OCI-LY3 (cell line): Measurements from ENCODE around the gene ADAP2.

Experiments
- H2AFZ ChIP-seq: fragments of 200-600, 300-600 bp; shearing (Covaris generic); 2 replicates; pipeline ENCODE4 v1.6.0; 2014; ENCODE audit warnings: antibody characterized with exemption, low read depth, low read length
- H3K27ac ChIP-seq: fragments of 200-600, 300-600 bp; sonication (generic); 2 replicates; pipeline ENCODE4 v1.5.1; 2014; ENCODE audit warnings: mild to moderate bottlenecking, low read length, moderate library complexity, mixed read lengths
- H3K27me3 ChIP-seq: fragments of 200-600, 300-600 bp; sonication (generic); 2 replicates; pipeline ENCODE4 v1.6.1; 2014; ENCODE audit warnings: low read depth, low read length, mixed read lengths
- H3K36me3 ChIP-seq: fragments of 200-600, 300-600 bp; sonication (generic); replicated peaks from 2 replicates; pipeline ENCODE3; 2014; ENCODE audit warnings: low read depth, low read length, mixed read lengths
- H3K4me1 ChIP-seq: fragments of 300-600, 200-600 bp; sonication (generic); 2 replicates; pipeline ENCODE4 v1.6.1; 2014; ENCODE audit warnings: low read length, mixed read lengths
- H3K4me2 ChIP-seq: fragments of 200-600, 300-600 bp; sonication (generic); 2 replicates; pipeline ENCODE4 v1.6.1; 2014; ENCODE audit warnings: low read length, mixed read lengths
- H3K4me3 ChIP-seq: fragments of 300-600, 200-600 bp; sonication (generic); 2 replicates; pipeline ENCODE4 v1.5.1; 2014; ENCODE audit warnings: antibody characterized with exemption, mild to moderate bottlenecking, low read length, moderate library complexity
- H3K79me2 ChIP-seq: fragments of 300-600, 200-600 bp; shearing (Covaris generic); 2 replicates; pipeline ENCODE4 v1.6.1; 2014; ENCODE audit warnings: mild to moderate bottlenecking, low read length, mixed read lengths
- H3K9ac ChIP-seq: fragments of 300-600, 200-600 bp; shearing (Covaris generic); 2 replicates; pipeline ENCODE4 v1.6.0; 2014; ENCODE audit warnings: mild to moderate bottlenecking, low read length, moderate library complexity
- H3K9me3 ChIP-seq: fragments of 200-600, 300-600 bp; shearing (Covaris generic); 2 replicates; pipeline ENCODE4 v1.6.1; 2014; ENCODE audit warnings: low read length, mixed read lengths; ENCODE audit not compliant: insufficient read depth
- H4K20me1 ChIP-seq: fragments of 200-600, 300-600 bp; sonication (generic); 2 replicates; pipeline ENCODE4 v1.6.1; 2016; ENCODE audit warnings: low read length, mixed read lengths; ENCODE audit not compliant: insufficient read depth
- EZH2phosphoT487 ChIP-seq: fragments of 200-600 bp; shearing (Covaris generic); IDR thresholded peaks from 2 replicates; pipeline ENCODE4 v1.6.1; 2018; ENCODE audit warnings: antibody characterized with exemption, mixed run types, low read depth
- TF ChIP-seq, protein P1 (sequence below): fragments of 200-600, 300-600 bp; sonication (generic); IDR thresholded peaks from 2 replicates; pipeline ENCODE4 v1.5.1; 2014; ENCODE audit warnings: antibody characterized with exemption, low read length, low read depth

Gene ADAP2

DNA sequence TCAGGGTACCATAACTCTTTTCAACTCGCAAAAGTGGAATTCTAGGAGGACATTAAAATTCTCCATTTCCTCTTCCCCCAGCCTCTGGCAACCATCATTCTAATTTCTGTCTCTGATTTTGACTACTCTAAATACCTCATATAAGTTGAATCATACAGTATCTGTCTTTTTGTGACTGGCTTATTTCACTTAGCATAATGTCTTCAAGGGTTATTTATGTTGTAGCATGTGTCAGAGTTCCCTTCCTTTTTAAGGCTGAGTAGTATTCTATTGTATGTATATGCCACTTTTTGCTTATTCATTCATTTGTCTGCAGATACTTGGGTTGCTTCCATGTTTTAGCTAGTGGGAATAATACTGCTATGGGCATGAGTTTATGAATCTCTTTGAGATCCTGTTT lies 61.1 kb downstream of the ADAP2 start:
- H3K27me3 ChIP-seq = no peaks in the 10 kb centered on the region
- H3K4me1 ChIP-seq = no peaks in the 10 kb centered on the region
- peaks cover 5% of the 10 kb centered on the region for H4K20me1 ChIP-seq
- H3K4me2 ChIP-seq = no peak overlapping the region
- H3K9ac ChIP-seq = no peak overlapping the region
- no peak overlapping the region for H2AFZ ChIP-seq
- peaks cover 17% of the 10 kb centered on the region for H3K36me3 ChIP-seq
- no peak for TF ChIP-seq EZH2phosphoT487
- H3K27ac ChIP-seq = no peak overlapping the region
- H3K9me3 ChIP-seq = no peaks in the 10 kb centered on the region
- peaks cover 3% of the 10 kb centered on the region; the same call in 1 of the 2 replicates for H3K79me2 ChIP-seq
- no peak overlapping the region for H3K4me3 ChIP-seq

DNA sequence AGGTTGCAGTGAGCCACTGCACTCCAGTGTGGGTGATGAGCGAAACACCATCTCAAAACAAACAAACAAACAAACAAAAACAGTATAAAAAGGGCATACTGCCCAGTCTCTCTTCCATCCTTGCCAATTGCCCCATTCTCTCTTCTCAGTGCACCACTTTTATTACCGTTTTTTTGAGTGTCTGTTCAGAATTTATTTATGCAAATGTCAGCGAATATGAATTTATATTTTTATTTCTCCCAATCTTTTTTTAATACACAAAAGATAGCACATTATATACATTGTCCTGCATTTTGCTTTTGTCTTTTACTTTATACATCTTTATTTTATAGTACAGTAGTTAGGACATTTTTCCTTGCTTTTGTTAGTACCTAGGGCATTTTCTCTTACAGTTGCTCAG lies 68.7 kb downstream of the ADAP2 start:
- Histone ChIP-seq H3K36me3 (peaks cover 15% of the 10 kb centered on the region), H2AFZ (no peak overlapping the region), H3K4me3 (no peak overlapping the region), H3K4me2 (no peak overlapping the region), H3K9me3 (no peaks in the 10 kb centered on the region), H3K9ac (no peak overlapping the region), H3K27ac (no peak overlapping the region), H4K20me1 (no peaks in the 10 kb centered on the region), H3K4me1 (no peaks in the 10 kb centered on the region), H3K27me3 (no peaks in the 10 kb centered on the region), H3K79me2 (no peaks in the 10 kb centered on the region)
- TF ChIP-seq, protein P1, sequence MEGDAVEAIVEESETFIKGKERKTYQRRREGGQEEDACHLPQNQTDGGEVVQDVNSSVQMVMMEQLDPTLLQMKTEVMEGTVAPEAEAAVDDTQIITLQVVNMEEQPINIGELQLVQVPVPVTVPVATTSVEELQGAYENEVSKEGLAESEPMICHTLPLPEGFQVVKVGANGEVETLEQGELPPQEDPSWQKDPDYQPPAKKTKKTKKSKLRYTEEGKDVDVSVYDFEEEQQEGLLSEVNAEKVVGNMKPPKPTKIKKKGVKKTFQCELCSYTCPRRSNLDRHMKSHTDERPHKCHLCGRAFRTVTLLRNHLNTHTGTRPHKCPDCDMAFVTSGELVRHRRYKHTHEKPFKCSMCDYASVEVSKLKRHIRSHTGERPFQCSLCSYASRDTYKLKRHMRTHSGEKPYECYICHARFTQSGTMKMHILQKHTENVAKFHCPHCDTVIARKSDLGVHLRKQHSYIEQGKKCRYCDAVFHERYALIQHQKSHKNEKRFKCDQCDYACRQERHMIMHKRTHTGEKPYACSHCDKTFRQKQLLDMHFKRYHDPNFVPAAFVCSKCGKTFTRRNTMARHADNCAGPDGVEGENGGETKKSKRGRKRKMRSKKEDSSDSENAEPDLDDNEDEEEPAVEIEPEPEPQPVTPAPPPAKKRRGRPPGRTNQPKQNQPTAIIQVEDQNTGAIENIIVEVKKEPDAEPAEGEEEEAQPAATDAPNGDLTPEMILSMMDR = no peak
- no peak for TF ChIP-seq EZH2phosphoT487

DNA sequence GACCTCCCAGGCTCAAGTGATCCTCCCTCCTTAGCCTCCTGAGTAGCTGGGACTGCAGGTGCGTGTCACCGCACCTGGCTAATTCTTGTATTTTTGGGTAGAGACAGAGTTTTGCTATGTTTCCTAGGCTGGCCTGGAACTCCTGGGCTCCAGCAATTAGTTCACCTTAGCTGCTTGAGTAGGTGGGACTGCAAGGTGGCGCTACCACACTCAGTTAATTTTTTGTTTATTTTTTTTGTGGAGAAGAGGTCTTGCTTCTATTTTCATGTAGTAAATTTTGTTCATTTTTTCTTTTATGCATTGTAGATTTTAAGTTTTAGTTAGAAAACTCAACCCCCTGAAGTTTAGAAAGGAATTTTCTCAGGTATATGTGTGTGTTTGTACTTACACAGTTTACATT lies 70.8 kb downstream of the ADAP2 start:
- no peaks in the 10 kb centered on the region for H4K20me1 ChIP-seq
- no peak overlapping the region for H3K4me2 ChIP-seq
- peaks cover 6% of the 10 kb centered on the region for H3K4me1 ChIP-seq
- H3K27me3 ChIP-seq = no peaks in the 10 kb centered on the region
- no peak overlapping the region for H3K4me3 ChIP-seq
- no peak overlapping the region for H3K27ac ChIP-seq
- peaks cover 21% of the 10 kb centered on the region for H3K36me3 ChIP-seq
- no peak overlapping the region for H2AFZ ChIP-seq
- TF ChIP-seq EZH2phosphoT487 = no peak
- TF ChIP-seq, protein P1 = no peak
- no peak overlapping the region for H3K9ac ChIP-seq
- H3K79me2 ChIP-seq = no peaks in the 10 kb centered on the region
- H3K9me3 ChIP-seq = no peaks in the 10 kb centered on the region

DNA sequence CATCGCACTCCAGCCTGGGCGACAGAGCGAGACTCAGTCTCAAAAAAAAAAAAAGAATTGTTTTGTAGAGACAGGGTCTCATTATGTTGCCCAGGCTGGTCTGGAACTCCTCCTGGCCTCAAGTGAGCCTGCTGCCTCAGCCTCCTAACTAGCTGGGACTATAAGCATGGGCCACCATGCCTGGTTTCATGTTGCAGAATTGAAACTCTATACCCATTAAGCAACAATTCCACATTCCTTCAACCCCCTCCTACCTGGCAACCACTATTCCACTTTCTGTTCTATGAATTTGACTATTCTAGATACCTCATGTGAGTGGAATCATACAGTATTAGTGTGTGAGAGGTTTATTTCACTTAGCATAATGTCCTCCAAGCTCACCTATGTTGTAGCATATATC lies 73.6 kb downstream of the ADAP2 start:
- Histone ChIP-seq H3K27ac (no peak overlapping the region), H4K20me1 (no peaks in the 10 kb centered on the region), H3K79me2 (no peaks in the 10 kb centered on the region), H3K4me1 (peaks cover 6% of the 10 kb centered on the region), H2AFZ (no peak overlapping the region), H3K9me3 (no peaks in the 10 kb centered on the region), H3K4me3 (no peak overlapping the region), H3K27me3 (no peaks in the 10 kb centered on the region), H3K9ac (no peak overlapping the region), H3K36me3 (peaks cover 33% of the 10 kb centered on the region), H3K4me2 (no peak overlapping the region)
- TF ChIP-seq, protein P1 = no peak
- no peak for TF ChIP-seq EZH2phosphoT487

DNA sequence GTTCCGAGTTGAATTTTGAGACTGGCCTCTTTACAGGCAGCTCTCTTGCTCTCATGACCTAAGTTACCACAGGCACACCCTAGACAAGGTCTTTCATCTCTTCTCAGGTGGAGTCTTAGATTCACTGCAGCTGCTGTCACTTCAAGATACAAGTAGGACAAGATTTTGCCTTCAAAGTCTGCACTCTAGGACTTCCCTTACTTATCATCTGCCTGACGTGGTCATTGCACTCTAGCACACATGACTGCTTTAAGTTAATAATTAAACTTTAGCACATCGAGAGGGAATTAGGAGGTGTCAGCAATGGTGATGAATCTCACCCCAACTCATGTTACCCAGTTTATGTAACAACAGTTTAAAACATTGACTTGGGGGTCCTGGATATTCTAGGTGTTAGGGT lies 74.7 kb downstream of the ADAP2 start:
- no peaks in the 10 kb centered on the region for H3K27me3 ChIP-seq
- H3K4me3 ChIP-seq = no peak overlapping the region
- no peaks in the 10 kb centered on the region for H3K9me3 ChIP-seq
- no peaks in the 10 kb centered on the region for H4K20me1 ChIP-seq
- H3K9ac ChIP-seq = no peak overlapping the region
- H3K4me2 ChIP-seq = no peak overlapping the region
- peaks cover 6% of the 10 kb centered on the region for H3K4me1 ChIP-seq
- H3K27ac ChIP-seq = no peak overlapping the region
- no peaks in the 10 kb centered on the region for H3K79me2 ChIP-seq
- H3K36me3 ChIP-seq = peaks cover 28% of the 10 kb centered on the region
- TF ChIP-seq EZH2phosphoT487 = no peak
- TF ChIP-seq, protein P1 = no peak
- no peak overlapping the region for H2AFZ ChIP-seq
